Measurements from ENCODE around the gene FAM241A. TPM values are rescaled to one million over a fixed set of nuclear protein-coding genes. Genes with fewer than 3 reads are reported as not detected.

The FAM241A gene
- total RNA-seq, 2 donors from 2014 or later: 2.0 to 2.6 TPM

DNA sequence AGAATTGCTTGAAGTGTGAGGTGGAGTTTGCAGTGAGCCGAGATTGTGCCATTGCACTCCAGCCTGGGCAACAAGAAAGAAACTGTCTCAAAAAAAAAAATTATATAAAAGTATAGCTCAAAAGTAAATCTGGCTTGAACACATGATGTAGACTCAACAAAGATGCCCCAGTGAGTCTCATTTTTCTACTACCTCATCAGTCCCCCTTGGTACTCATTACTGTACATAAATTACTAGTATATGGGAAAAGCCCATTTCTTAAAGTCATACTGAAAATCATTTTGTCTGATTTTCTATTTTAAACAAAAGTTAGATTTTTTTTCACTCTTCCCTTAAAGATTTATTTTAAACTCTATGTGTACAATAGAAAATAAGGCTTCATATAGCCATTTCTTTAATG, 39.2 kb downstream of the FAM241A start:
- Histone ChIP-seq H3K27ac (no peak overlapping the region), H3K4me3 (no peak overlapping the region), H3K9me3 (no peaks in the 10 kb centered on the region), H3K36me3 (replicated peaks in 1 of 2; ENCODE audit: insufficient read depth in 1 of 2, low read depth in 2 of 2) (no peaks in the 10 kb centered on the region), H3K27me3 (no peaks in the 10 kb centered on the region), H3K4me1 (no peaks in the 10 kb centered on the region)
- intact Hi-C loops (cut with DNase I): no loop called here
- 95 to 100% methylated on average over 1 of the region's 1 CpG for whole genome bisulfite sequencing, 2 donors
- TF ChIP-seq POLR2A (IDR thresholded peaks at IDR 0.05): no peak
- TF ChIP-seq, protein P1, sequence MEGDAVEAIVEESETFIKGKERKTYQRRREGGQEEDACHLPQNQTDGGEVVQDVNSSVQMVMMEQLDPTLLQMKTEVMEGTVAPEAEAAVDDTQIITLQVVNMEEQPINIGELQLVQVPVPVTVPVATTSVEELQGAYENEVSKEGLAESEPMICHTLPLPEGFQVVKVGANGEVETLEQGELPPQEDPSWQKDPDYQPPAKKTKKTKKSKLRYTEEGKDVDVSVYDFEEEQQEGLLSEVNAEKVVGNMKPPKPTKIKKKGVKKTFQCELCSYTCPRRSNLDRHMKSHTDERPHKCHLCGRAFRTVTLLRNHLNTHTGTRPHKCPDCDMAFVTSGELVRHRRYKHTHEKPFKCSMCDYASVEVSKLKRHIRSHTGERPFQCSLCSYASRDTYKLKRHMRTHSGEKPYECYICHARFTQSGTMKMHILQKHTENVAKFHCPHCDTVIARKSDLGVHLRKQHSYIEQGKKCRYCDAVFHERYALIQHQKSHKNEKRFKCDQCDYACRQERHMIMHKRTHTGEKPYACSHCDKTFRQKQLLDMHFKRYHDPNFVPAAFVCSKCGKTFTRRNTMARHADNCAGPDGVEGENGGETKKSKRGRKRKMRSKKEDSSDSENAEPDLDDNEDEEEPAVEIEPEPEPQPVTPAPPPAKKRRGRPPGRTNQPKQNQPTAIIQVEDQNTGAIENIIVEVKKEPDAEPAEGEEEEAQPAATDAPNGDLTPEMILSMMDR (IDR thresholded peaks at IDR 0.05): no peak
- ATAC-seq (no peak), DNase-seq (no peak)

DNA sequence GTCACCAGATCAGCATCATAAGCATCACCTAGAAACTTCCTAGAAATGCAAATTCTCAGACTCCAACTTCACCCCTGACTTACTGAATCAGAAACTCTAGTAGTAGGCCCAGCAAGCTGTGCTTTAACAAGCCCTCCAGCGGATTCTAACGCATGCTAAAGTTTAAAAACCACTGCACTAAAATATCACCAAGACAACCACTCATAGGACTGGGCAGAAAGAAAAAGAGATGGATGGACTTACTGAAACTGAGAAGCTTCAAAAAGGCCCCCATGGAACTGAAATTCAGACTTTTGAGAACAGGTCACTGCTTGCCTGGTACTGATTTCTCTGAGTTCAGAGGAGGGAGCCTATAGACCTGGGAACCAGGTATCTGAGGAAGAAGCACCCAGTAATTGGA, 40.1 kb downstream of the FAM241A start:
- intact Hi-C loops (cut with DNase I): no loop called here
- no peaks in the 10 kb centered on the region for H3K9me3 ChIP-seq
- no peaks in the 10 kb centered on the region for H3K27me3 ChIP-seq
- ATAC-seq (no peak), DNase-seq (no peak)
- no peak overlapping the region for H3K4me3 ChIP-seq
- H3K27ac ChIP-seq: no peak overlapping the region
- TF ChIP-seq, protein P1 (IDR thresholded peaks at IDR 0.05): no peak
- no peak for TF ChIP-seq POLR2A (IDR thresholded peaks at IDR 0.05)
- H3K4me1 ChIP-seq: no peaks in the 10 kb centered on the region
- WGBS, 2 donors: 81 to 100% methylated on average over 2 of the region's 2 CpGs
- no peaks in the 10 kb centered on the region for H3K36me3 ChIP-seq (replicated peaks in 1 of 2; ENCODE audit: insufficient read depth in 1 of 2, low read depth in 2 of 2)

DNA sequence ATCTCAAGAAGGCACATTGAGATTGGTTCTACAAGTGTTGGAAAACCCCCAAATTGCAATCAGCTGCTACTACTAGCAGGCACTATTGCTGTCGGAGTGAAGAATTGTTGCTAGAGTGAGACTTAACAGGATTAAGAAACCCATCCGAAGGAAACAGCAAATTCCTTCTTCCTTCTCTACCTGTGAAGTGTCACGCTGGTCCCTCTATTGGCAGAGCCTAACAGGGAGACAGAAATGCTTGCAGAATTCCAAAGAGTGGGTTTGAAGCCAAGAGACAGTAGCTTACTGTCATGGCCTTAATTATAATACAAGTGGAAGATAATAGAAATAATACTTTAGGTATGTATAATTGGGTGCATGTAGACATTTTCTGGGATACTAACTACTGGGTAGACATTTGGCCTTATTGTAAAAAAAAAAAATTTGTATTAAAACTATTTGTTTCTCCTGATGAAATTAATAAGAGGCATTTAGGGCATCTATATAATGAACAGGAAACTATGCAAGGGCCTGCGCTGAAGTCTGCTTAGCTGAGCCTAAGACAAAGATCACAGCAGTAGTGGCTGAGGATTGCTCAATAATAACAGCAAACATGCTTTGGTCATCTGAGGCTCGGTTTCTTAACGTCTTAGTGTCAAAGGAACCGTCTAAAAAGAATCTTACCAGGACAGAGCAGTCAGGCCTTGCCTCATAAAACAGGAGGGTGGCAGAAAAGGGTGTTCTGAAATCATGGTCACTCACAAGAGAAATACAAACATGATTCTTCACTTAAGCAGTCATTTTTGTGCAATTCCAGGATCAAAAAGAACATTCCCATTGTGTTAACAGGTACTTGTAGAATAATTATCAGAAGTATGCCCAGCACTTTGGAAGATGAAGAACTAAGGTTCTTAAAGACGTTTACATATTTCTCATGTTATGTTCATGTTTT, 40.8 kb downstream of the FAM241A start:
- DNase-seq (no peak), ATAC-seq (no peak)
- H3K4me3 ChIP-seq: no peak overlapping the region
- H3K27me3 ChIP-seq: no peaks in the 10 kb centered on the region
- intact Hi-C loops (cut with DNase I): no loop called here
- H3K4me1 ChIP-seq: no peaks in the 10 kb centered on the region
- no peaks in the 10 kb centered on the region for H3K36me3 ChIP-seq (replicated peaks in 1 of 2; ENCODE audit: insufficient read depth in 1 of 2, low read depth in 2 of 2)
- no peak overlapping the region for H3K27ac ChIP-seq
- WGBS, 2 donors: 65 to 79% methylated on average over 8 of the region's 8 CpGs
- no peaks in the 10 kb centered on the region for H3K9me3 ChIP-seq
- TF ChIP-seq, protein P1 (IDR thresholded peaks at IDR 0.05): no peak
- no peak for TF ChIP-seq POLR2A (IDR thresholded peaks at IDR 0.05)

DNA sequence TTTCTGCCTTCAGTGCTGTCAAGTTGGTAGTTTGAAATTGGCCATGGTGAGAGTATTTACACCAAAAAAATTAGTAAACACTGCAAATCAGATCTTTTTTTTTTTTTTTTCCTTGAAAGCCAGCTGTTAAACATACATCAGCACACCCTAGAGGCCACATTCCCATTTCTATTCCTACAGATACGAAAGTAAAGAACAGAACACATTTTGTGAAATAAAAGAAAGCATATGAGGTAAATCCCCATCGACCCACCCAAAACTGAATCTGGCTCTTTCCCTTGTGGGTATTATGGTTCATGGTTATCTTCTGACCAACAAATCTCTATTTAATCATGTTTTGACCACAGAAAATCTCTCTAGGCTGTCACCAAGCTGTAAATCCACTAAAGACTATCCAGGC, 44.5 kb downstream of the FAM241A start:
- no peak for ATAC-seq
- Histone ChIP-seq H3K36me3 (replicated peaks in 1 of 2; ENCODE audit: insufficient read depth in 1 of 2, low read depth in 2 of 2) (no peaks in the 10 kb centered on the region), H3K4me1 (no peaks in the 10 kb centered on the region), H3K4me3 (no peak overlapping the region), H3K9me3 (no peaks in the 10 kb centered on the region), H3K27me3 (no peaks in the 10 kb centered on the region), H3K27ac (no peak overlapping the region)
- intact Hi-C loops (cut with DNase I): no loop called here
- TF ChIP-seq, protein P1 (IDR thresholded peaks at IDR 0.05): peak in 1 of 7 experiments; percentile 6
- no peak for TF ChIP-seq POLR2A (IDR thresholded peaks at IDR 0.05)
- WGBS, 2 donors: 55 to 58% methylated on average over 2 of the region's 2 CpGs
- DNase-seq: no peak

DNA sequence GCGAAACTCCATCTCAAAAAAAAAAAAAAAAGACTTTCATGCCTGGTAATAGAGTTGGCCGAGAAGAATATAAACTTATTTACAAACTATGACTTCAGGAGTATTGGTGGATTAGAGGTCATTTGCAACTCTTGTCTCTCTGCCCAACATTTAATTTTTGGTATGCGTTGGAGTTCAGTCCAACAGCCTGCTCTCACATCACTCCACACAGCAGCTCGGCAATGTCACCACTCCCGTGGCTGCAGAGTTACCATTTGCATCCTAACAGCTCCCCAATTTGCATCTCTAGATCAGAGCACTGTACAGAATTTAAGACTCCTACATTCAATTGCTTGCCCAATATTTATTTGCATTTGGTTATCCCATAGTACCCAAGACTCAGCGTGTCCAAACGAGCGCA, 45.4 kb downstream of the FAM241A start:
- ATAC-seq: no peak
- TF ChIP-seq POLR2A (IDR thresholded peaks at IDR 0.05): no peak
- TF ChIP-seq, protein P1 (IDR thresholded peaks at IDR 0.05): no peak
- DNase-seq: no peak
- intact Hi-C loops (cut with DNase I): no loop called here
- WGBS, 2 donors: 91 to 92% methylated on average over 8 of the region's 8 CpGs
- Histone ChIP-seq H3K4me3 (no peak overlapping the region), H3K9me3 (no peaks in the 10 kb centered on the region), H3K27me3 (no peaks in the 10 kb centered on the region), H3K27ac (no peak overlapping the region), H3K4me1 (no peaks in the 10 kb centered on the region), H3K36me3 (replicated peaks in 1 of 2; ENCODE audit: insufficient read depth in 1 of 2, low read depth in 2 of 2) (no peaks in the 10 kb centered on the region)

Measured in body of pancreas (tissue), 4 donors.